PFSK-1 (cell line): ENCODE data around the gene OR10A4. TPM values are rescaled to one million over a fixed set of nuclear protein-coding genes. Genes with fewer than 3 reads are reported as not detected.

ENCODE experiments used
- FOXP2 ChIP-seq: optimal IDR thresholded peaks from 2 replicates; pipeline ENCODE3; 2011; ENCODE audit warnings: borderline replicate concordance, control low read depth, inconsistent platforms; ENCODE audit not compliant: insufficient read depth; ENCODE audit errors: extremely low read length, extremely low read depth
- POLR2AphosphoS5 ChIP-seq: IDR thresholded peaks from 2 replicates; pipeline ENCODE4 v1.6.1; 2012; ENCODE audit warnings: low read depth, mild to moderate bottlenecking, control low read depth, low read length, moderate library complexity
- REST ChIP-seq, 2 experiments: IDR thresholded peaks; 2 replicates each; pipeline versions ENCODE4 v1.6.1 to v1.8.0; 2011 to 2012; ENCODE audit warnings: low read depth in 2 of 2, low read length in 2 of 2, control low read depth in 1 of 2, inconsistent platforms in 1 of 2, mild to moderate bottlenecking in 1 of 2, moderate library complexity in 1 of 2; ENCODE audit not compliant: insufficient read depth in 1 of 2
- SIN3A ChIP-seq: IDR thresholded peaks from 2 replicates; pipeline ENCODE4 v1.6.1; 2012; ENCODE audit warnings: mild to moderate bottlenecking, low read length, moderate library complexity, borderline replicate concordance; ENCODE audit not compliant: insufficient read depth
- TAF1 ChIP-seq: IDR thresholded peaks from 2 replicates; pipeline ENCODE4 v1.6.1; 2012; ENCODE audit warnings: low read length, control low read depth, borderline replicate concordance; ENCODE audit not compliant: insufficient read depth
- polyA plus RNA-seq: library from polyadenylated mRNA; unstranded; fragments of >200 nt; gene quantifications from one replicate; pipeline ENCODE4 v1.2.1, GENCODE V29; 2012; ENCODE audit warnings: low read depth, missing spikeins; ENCODE audit not compliant: insufficient read length

Gene OR10A4
- polyA plus RNA-seq: not detected

GRCh38 chr11:6876325-6876724 is at the start of gene OR10A4:
OR10A4 (plus strand) TSS chr11:6876625; CDS start chr11:6876648, 23 bp downstream.
- no peak for TF ChIP-seq SIN3A
- no peak for TF ChIP-seq POLR2AphosphoS5
- no peak for TF ChIP-seq FOXP2
- no peak for TF ChIP-seq TAF1
- TF ChIP-seq REST (IDR thresholded peaks at IDR 0.05; ENCODE audit: insufficient read depth in 1 of 2, low read depth in 2 of 2, low read length in 2 of 2): no peak

GRCh38 chr11:6828103-6828502 is 48.3 kb upstream of the OR10A4 start:
- no peak for TF ChIP-seq POLR2AphosphoS5
- no peak for TF ChIP-seq TAF1
- TF ChIP-seq SIN3A: no peak
- TF ChIP-seq REST (IDR thresholded peaks at IDR 0.05; ENCODE audit: insufficient read depth in 1 of 2, low read depth in 2 of 2, low read length in 2 of 2): no peak
- TF ChIP-seq FOXP2: no peak

- TF ChIP-seq POLR2AphosphoS5: no peak
- TF ChIP-seq TAF1: no peak
- no peak for TF ChIP-seq SIN3A
- TF ChIP-seq REST (IDR thresholded peaks at IDR 0.05; ENCODE audit: insufficient read depth in 1 of 2, low read depth in 2 of 2, low read length in 2 of 2): no peak
- TF ChIP-seq FOXP2: no peak
Observed at GRCh38 chr11:6833356-6833755, 43.1 kb upstream of the OR10A4 start.

GRCh38 chr11:6834021-6834420 is 42.4 kb upstream of the OR10A4 start:
- TF ChIP-seq TAF1 (no peak), POLR2AphosphoS5 (no peak), SIN3A (no peak), FOXP2 (no peak), REST (IDR thresholded peaks at IDR 0.05; ENCODE audit: insufficient read depth in 1 of 2, low read depth in 2 of 2, low read length in 2 of 2) (no peak)

GRCh38 chr11:6841694-6842093 is 34.7 kb upstream of the OR10A4 start:
- no peak for TF ChIP-seq REST (IDR thresholded peaks at IDR 0.05; ENCODE audit: insufficient read depth in 1 of 2, low read depth in 2 of 2, low read length in 2 of 2)
- no peak for TF ChIP-seq SIN3A
- no peak for TF ChIP-seq FOXP2
- TF ChIP-seq POLR2AphosphoS5: no peak
- no peak for TF ChIP-seq TAF1
